Endodermal cell (in vitro differentiated cells): ENCODE results near the gene EFNA5. TPM values are rescaled to one million over a fixed set of nuclear protein-coding genes. Genes with fewer than 3 reads are reported as not detected.
A peak's percentile ranks its signal among the peaks of the same experiment; 100 is the strongest.

Experiments
- DNase-seq: peaks from one replicate; pipeline ENCODE4 v3.0.0-alpha.2; 2017
- H3K27ac ChIP-seq: 2 replicates; pipeline ENCODE4 v1.5.1; 2013; ENCODE audit warnings: mild to moderate bottlenecking, low read depth, low read length, moderate library complexity
- H3K27me3 ChIP-seq: 2 replicates; pipeline ENCODE4 v1.6.1; 2013; ENCODE audit warnings: mild to moderate bottlenecking, low read length, moderate library complexity; ENCODE audit not compliant: insufficient read depth, control insufficient read depth, poor library complexity, severe bottlenecking
- H3K36me3 ChIP-seq: 2 replicates; pipeline ENCODE4 v1.7.0; 2013; ENCODE audit warnings: mild to moderate bottlenecking, low read length, moderate library complexity; ENCODE audit not compliant: control insufficient read depth, insufficient read depth
- H3K4me1 ChIP-seq: one replicate; pipeline ENCODE4 v1.7.0; 2013; ENCODE audit warnings: low read length; ENCODE audit not compliant: control insufficient read depth, insufficient read depth
- H3K4me3 ChIP-seq: 2 replicates; pipeline ENCODE4 v1.5.1; 2013; ENCODE audit warnings: mild to moderate bottlenecking, low read length, moderate library complexity
- H3K9ac ChIP-seq: 2 replicates; pipeline ENCODE4 v1.6.1; 2013; ENCODE audit warnings: mild to moderate bottlenecking, low read length, moderate library complexity; ENCODE audit not compliant: poor library complexity, severe bottlenecking; ENCODE audit errors: extremely low read depth
- H3K9me3 ChIP-seq: 2 replicates; pipeline ENCODE4 v1.6.1; 2013; ENCODE audit warnings: mild to moderate bottlenecking, low read length, moderate library complexity; ENCODE audit not compliant: control insufficient read depth
- H3K27ac Mint-ChIP-seq: 2 replicates; pipeline ENCODE4 v1.8.0; 2020; ENCODE audit warnings: mixed read lengths
- H3K27me3 Mint-ChIP-seq: 2 replicates; pipeline ENCODE4 v1.8.0; 2021; ENCODE audit warnings: mild to moderate bottlenecking, mixed read lengths; ENCODE audit not compliant: insufficient read depth
- H3K36me3 Mint-ChIP-seq: 2 replicates; pipeline ENCODE4 v1.8.0; 2020; ENCODE audit warnings: low read depth, mixed read lengths
- H3K4me1 Mint-ChIP-seq: 2 replicates; pipeline ENCODE4 v1.8.0; 2020; ENCODE audit warnings: mixed read lengths
- H3K4me3 Mint-ChIP-seq: 2 replicates; pipeline ENCODE4 v1.8.0; 2020; ENCODE audit warnings: mild to moderate bottlenecking, moderate library complexity, mixed read lengths
- H3K9me3 Mint-ChIP-seq: 2 replicates; pipeline ENCODE4 v1.8.0; 2020; ENCODE audit warnings: mild to moderate bottlenecking, mixed read lengths
- WGBS, 2 experiments: methylation state at CpG; one replicate each; pipeline versions ENCODE4 v1.1.5 to v1.1.7; 2013; ENCODE audit warnings: missing lambda C conversion rate in 2 of 2, mixed read lengths in 1 of 2; ENCODE audit not compliant: insufficient coverage in 1 of 2, insufficient read length in 1 of 2; 5-methylcytosine and 5-hydroxymethylcytosine counted together
- total RNA-seq, 2 donors: library from RNA; stranded (reverse); fragmentation: NEBNext Ultra II Directional in 1 of 2; extraction: Animal tissue kit (Norgen Biotek cat#: 25700) in 1 of 2; gene quantifications; 2 replicates in 1 of 2; 3 replicates in 1 of 2; pipeline ENCODE4 v1.2.1, GENCODE V29; 2021
- TF ChIP-seq, protein P1 (sequence below): fragments of 200-600 bp; sonication (generic); conservative IDR thresholded peaks from 2 replicates; pipeline ENCODE4 v1.5.0; 2021; ENCODE audit warnings: antibody characterized with exemption, mild to moderate bottlenecking

Gene EFNA5
- total RNA-seq, 2 donors from 2014 or later = 53.3 to 63.1 TPM

DNA sequence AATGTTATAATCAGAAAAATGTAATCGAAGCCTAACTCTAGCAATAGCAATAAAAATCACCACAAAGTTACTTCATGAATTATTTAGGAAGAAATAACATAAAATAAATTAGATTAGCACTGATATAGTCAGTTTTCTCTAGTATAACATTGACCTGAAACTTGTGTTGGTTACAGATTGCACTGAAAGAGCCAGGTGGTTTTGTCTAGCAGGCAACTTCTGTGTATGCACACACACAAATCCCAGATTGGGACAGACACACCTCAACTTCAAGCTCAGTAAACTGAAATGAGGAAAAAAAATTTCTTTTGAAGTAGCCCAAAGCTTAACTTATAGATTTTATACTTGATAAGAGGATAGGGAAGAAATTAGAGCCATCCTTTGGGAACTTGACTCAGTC is 129.3 kb downstream of the EFNA5 start:
- WGBS, 2 experiments = no CpG with 5 or more reads among the region's 1 CpG
- no peak overlapping the region for H3K9ac ChIP-seq

DNA sequence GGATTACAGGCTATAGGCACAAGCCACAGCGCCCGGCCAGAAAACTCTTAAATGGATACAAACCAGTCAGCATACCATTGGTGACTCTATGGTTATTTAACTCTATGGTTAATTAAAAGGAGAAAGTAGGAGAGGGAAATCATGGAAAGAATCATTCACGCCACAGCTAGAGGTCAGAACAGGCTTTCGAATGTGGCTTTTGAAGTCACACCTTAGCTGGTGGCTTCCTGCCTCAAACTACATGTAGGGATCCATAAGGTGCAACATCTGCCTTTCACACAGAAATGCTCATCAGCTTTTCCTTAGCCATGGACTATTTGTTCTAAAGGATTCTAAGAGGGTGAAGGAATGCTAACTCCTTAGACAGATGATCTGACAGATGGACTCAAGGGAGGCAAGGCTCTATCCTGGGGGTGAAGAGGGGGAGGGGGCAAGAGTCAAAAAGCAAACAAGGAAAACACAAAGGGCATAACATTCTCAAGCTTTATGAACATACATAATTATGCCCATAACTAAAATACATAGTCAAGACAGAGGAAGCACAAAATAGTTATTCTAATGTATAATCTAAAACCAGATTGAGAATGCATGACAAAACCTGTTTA is 130.9 kb downstream of the EFNA5 start:
- Histone ChIP-seq H3K4me3 (no peak overlapping the region), H3K27ac (no peak overlapping the region), H3K27me3 (no peaks in the 10 kb centered on the region), H3K36me3 (peaks cover 11% of the 10 kb centered on the region), H3K9me3 (no peaks in the 10 kb centered on the region), H3K4me1 (peaks cover 15% of the 10 kb centered on the region), H3K9ac (no peak overlapping the region)
- no peaks in the 10 kb centered on the region for H3K9me3 Mint-ChIP-seq
- H3K4me1 Mint-ChIP-seq = peaks cover 36% of the 10 kb centered on the region
- TF ChIP-seq, protein P1, sequence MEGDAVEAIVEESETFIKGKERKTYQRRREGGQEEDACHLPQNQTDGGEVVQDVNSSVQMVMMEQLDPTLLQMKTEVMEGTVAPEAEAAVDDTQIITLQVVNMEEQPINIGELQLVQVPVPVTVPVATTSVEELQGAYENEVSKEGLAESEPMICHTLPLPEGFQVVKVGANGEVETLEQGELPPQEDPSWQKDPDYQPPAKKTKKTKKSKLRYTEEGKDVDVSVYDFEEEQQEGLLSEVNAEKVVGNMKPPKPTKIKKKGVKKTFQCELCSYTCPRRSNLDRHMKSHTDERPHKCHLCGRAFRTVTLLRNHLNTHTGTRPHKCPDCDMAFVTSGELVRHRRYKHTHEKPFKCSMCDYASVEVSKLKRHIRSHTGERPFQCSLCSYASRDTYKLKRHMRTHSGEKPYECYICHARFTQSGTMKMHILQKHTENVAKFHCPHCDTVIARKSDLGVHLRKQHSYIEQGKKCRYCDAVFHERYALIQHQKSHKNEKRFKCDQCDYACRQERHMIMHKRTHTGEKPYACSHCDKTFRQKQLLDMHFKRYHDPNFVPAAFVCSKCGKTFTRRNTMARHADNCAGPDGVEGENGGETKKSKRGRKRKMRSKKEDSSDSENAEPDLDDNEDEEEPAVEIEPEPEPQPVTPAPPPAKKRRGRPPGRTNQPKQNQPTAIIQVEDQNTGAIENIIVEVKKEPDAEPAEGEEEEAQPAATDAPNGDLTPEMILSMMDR = peak; percentile 25
- H3K4me3 Mint-ChIP-seq = no peak overlapping the region
- 90 to 94% methylated on average over 4 of the region's 4 CpGs for WGBS, 2 experiments
- no peak for DNase-seq
- no peaks in the 10 kb centered on the region for H3K27me3 Mint-ChIP-seq
- no peaks in the 10 kb centered on the region for H3K36me3 Mint-ChIP-seq
- H3K27ac Mint-ChIP-seq = no peak overlapping the region

More for the DNA sequence above, 129.3 kb downstream of the EFNA5 start:
- Mint-ChIP-seq H3K36me3 (no peaks in the 10 kb centered on the region), H3K27ac (no peak overlapping the region), H3K27me3 (no peaks in the 10 kb centered on the region), H3K4me3 (no peak overlapping the region), H3K9me3 (no peaks in the 10 kb centered on the region), H3K4me1 (peaks cover 26% of the 10 kb centered on the region)
- no peaks in the 10 kb centered on the region for H3K27me3 ChIP-seq
- peaks cover 11% of the 10 kb centered on the region for H3K36me3 ChIP-seq
- TF ChIP-seq, protein P1 = no peak
- H3K9me3 ChIP-seq = no peaks in the 10 kb centered on the region
- H3K4me3 ChIP-seq = no peak overlapping the region
- peaks cover 8% of the 10 kb centered on the region for H3K4me1 ChIP-seq
- H3K27ac ChIP-seq = no peak overlapping the region
- no peak for DNase-seq

DNA sequence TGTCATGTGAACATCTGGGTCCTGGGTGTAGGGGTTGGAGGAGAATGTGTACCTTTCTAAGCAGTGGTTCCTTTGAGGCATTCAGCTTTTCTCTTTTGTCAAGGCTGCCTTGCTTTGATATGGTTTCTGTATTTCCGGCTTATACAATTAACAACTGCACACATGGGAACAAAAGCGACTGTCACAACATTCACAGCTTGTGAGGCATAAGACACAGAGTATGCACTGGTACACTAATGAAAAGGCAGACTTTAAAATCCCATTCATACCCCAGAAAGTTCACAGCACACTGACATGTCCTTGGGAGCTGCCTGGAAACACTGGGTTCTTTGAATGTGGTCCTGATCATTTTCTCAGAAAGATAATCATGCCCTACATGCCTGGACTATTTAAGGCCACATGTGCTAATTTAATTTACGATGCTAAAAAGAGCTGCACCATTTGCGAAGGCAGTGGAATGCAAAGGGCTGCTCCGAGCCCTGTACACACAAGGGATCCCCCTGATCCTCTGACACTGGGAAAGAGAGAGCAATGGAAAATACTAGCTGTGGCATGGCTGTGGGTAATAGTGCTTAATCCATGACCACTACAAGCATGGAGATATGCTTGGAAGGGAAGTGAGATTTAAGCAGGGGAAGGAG is 131.8 kb downstream of the EFNA5 start:
- no peak for DNase-seq
- Mint-ChIP-seq H3K27ac (no peak overlapping the region), H3K4me3 (no peak overlapping the region), H3K36me3 (no peaks in the 10 kb centered on the region), H3K27me3 (no peaks in the 10 kb centered on the region), H3K4me1 (peaks cover 40% of the 10 kb centered on the region), H3K9me3 (no peaks in the 10 kb centered on the region)
- peaks cover 11% of the 10 kb centered on the region for H3K36me3 ChIP-seq
- no peaks in the 10 kb centered on the region for H3K9me3 ChIP-seq
- TF ChIP-seq, protein P1 = no peak
- peak overlapping the region; percentile 4 for H3K27ac ChIP-seq
- whole genome bisulfite sequencing, 2 experiments = 90% methylated on average over 2 to 5 of the region's 5 CpGs
- no peaks in the 10 kb centered on the region for H3K27me3 ChIP-seq
- H3K9ac ChIP-seq = no peak overlapping the region
- H3K4me1 ChIP-seq = peaks cover 16% of the 10 kb centered on the region
- no peak overlapping the region for H3K4me3 ChIP-seq
